Left colon (tissue), 2 donors: ENCODE data around the gene PCDH12. TPM values are rescaled to one million over a fixed set of nuclear protein-coding genes. Genes with fewer than 3 reads are reported as not detected.

Experiments
- ATAC-seq: fragments of 200-7000 bp; cut with Tn5 transposase; one replicate; pipeline ENCODE4 v1.9.1; 2020; ENCODE audit warnings: mild to moderate bottlenecking, moderate library complexity
- DNase-seq, 2 donors: peaks; one replicate each; pipeline ENCODE4 v3.0.0-alpha.2; 2020
- intact Hi-C, 2 donors: fragments of 100-400 bp; cut with DNase I in 1 of 2; cut with micrococcal nuclease in 1 of 2; formaldehyde crosslinking; loops; one replicate each; pipeline versions ENCODE4 v1.11.2 to v1.14.0; 2022; cut with DNase I, micrococcal nuclease
- total RNA-seq, 2 donors: library from RNA; stranded (reverse); fragmentation: NEBNext Ultra II Directional; extraction: Animal tissue kit (Norgen Biotek cat#: 25700); gene quantifications; one replicate each; pipeline ENCODE4 v1.2.1, GENCODE V29; 2021
- donor health status: DM: no; HTN: no; CAD: no.
- donor health status: DM: yes; HTN: yes; CAD: no.

Gene PCDH12
- total RNA-seq, 2 donors from 2014 or later: 0.95 to 2.1 TPM

GRCh38 chr5:141919218-141920119 is 38.5 kb downstream of the PCDH12 start:
- peak; percentile 31 to 51 for DNase-seq
- intact Hi-C loops: no loop called here
- ATAC-seq: peak; percentile 51

DNA sequence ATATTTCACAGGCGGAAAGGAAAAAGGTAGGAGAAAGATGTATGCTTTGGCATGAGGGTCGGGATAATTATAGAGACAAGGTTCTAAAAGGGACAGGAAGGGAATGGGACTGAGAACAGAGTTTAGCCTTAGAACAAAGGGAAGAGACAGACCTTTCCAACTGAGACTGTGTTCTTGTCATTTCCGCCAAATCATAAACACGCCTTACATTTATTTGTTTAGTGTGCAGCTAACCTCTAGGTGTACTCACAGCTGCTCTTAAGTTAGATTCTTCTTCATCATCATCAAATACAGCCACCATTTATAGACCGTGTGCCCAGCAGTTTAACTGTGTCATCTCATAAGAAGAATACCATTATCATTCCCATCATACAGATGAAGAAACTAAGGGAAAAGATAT is 40.2 kb downstream of the PCDH12 start:
- no peak for DNase-seq
- intact Hi-C loops: no loop called here
- peak; percentile 70 for ATAC-seq

GRCh38 chr5:141916522-141916921 is 41.5 kb downstream of the PCDH12 start:
- DNase-seq (no peak), ATAC-seq (no peak)
- intact Hi-C loops: no loop called here

DNA sequence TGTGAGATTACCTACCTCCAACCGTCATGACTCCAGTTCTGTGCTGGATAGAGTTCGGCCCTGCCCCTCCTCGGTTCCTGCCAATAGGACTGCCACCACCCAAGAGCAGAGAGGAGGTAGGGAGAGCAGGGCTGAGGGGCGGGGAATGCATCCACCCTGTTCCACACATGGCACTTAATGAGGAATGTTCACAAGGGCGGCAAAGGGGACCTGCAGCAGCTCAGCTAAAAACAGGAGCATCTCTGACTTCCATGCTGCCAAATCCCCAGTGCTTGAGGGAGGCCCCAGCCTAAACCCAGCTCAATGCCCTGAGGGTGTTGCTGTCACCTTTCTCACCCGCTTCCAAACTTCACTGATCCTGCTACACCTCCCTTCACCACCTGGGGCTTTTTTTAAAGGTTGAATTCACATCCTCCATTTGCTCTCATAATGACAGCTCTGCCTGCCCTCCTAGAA is 42.1 kb downstream of the PCDH12 start:
- intact Hi-C loops: no loop called here
- DNase-seq (peak; percentile 32 to 42), ATAC-seq (peak; percentile 48)

DNA sequence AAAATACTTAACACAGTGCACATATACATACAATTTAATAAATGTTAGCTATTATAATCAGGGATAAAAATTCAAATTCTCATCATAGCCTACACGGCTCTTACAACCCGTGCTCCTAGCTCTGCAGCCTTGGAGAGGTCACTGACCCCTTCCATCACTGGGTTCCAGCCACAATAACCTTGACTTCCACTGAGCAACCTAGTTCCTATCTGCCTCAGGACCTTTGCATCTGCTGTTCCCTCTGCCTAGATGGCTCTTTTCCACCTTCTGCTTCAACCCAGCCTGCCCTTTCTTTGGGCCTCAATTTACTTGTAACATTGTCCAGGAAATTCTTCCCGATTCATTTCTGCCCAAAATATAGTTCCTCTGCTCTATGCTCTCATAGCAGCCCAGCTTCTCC is 43.2 kb downstream of the PCDH12 start:
- DNase-seq (no peak), ATAC-seq (no peak)
- intact Hi-C loops: no loop called here

- DNase-seq: peak; percentile 53 to 71
- intact Hi-C loops: no loop called here
- ATAC-seq: peak; percentile 61
Observed at GRCh38 chr5:141914199-141914743, 43.7 kb downstream of the PCDH12 start.

GRCh38 chr5:141913560-141914198 is 44.3 kb downstream of the PCDH12 start:
- ATAC-seq (no peak), DNase-seq (no peak)
- intact Hi-C loops: no loop called here

DNA sequence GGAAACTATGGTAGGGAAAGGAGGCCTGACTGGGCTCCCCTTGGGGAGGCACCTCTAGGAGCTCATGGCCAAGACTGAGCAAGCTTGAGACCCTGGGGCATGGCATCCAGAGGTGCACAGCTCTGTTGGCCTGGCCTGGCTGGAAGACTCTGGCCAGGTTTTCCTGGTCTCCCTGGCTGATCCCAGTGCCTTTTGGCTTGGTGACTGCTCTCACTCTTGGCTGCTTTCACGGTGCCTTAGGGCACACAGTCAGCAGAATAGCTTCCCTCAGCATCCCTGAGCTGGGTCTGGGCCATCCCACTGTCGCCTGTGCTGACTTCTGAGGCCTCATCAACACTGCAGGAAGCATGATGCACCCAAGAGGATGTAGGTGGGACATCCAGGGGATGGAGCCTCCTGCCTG is 47.7 kb downstream of the PCDH12 start:
- intact Hi-C loops: no loop called here
- DNase-seq: no peak
- no peak for ATAC-seq

GRCh38 chr5:141909212-141909611 is 48.8 kb downstream of the PCDH12 start:
- no peak for ATAC-seq
- intact Hi-C loops: no loop called here
- no peak for DNase-seq

DNA sequence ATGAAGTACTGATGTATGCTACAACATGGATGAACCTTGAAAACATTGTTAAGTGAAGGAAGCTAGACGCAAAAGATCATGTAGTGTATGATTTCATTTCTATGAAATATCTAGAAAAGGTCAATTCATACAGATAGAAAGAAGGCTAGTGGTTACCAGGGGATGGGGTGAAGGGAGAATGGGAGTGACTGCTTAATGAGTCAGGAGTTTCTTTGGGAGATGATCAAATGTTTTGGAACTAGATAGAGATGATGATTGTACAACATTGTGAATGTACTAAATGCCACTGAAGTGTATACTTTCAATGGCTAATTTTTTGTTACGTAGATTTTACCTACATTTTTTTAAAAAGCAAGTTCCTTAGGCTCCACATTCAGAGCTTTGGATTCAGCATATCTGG is 49.2 kb downstream of the PCDH12 start:
- DNase-seq (no peak), ATAC-seq (no peak)
- intact Hi-C loops: no loop called here

GRCh38 chr5:141906972-141907371 is 51.0 kb downstream of the PCDH12 start:
- DNase-seq (no peak), ATAC-seq (no peak)
- intact Hi-C loops: no loop called here

DNA sequence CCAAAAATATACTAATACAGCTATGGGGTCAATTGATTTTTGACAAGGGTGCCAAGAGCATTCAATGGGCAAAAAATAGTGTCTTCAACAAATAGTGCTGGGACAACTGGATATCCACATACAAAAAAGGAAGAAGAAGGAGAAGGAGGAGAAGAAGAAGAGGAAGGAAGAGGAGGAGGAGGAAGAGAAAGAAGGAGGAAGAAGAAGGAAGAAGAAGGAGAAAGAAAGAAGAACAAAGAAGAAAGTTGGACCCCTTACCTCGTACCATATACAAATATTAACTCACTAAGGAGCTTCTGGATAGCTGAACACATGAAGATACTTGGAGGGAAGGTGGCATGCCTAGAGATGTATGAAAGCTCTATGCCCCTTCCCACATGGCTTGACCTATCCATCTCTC is 51.5 kb downstream of the PCDH12 start:
- intact Hi-C loops: no loop called here
- no peak for DNase-seq
- ATAC-seq: no peak

- DNase-seq: no peak
- intact Hi-C loops: no loop called here
- ATAC-seq: no peak
Observed at GRCh38 chr5:141904551-141904950, 53.5 kb downstream of the PCDH12 start.

- ATAC-seq (no peak), DNase-seq (no peak)
- intact Hi-C loops: no loop called here
Observed at GRCh38 chr5:141903261-141903660, 54.7 kb downstream of the PCDH12 start.

DNA sequence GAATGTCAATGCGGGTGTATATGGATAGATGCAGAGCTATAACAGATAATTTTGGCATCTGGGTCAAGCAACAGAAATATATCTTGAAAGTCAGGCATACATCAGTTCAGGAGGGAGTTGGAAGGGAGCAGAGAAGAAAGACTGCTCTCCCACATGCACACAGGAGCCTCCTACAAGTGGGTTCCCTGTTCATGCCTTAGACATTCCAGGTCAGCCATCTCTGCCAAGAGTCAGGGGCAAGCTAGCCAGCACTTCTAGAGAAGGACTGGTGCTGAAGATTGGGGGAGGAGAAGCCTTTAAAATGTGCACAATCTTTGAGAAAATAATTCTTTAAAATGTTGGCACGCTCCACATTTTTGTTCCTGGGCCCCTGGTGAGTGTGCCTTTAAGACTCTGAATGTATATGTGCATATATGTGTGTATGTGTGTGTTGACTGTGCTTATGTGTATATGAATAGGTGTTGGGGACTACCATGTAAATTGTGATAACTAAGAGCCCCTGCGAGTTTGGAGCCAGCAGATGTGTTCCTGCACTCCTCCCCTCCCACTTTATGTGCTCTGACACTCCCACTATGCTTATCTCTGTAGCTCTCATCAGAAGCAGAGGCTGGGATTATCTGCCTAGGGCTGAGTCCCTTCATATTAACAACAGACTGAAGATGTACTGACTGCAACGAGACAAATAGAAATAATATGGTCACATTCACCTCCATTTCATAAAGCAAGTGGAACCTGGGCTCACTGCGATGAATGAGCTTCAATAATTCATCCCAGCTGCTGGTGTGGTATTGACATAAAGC is 55.8 kb downstream of the PCDH12 start:
- ATAC-seq: no peak

DNA sequence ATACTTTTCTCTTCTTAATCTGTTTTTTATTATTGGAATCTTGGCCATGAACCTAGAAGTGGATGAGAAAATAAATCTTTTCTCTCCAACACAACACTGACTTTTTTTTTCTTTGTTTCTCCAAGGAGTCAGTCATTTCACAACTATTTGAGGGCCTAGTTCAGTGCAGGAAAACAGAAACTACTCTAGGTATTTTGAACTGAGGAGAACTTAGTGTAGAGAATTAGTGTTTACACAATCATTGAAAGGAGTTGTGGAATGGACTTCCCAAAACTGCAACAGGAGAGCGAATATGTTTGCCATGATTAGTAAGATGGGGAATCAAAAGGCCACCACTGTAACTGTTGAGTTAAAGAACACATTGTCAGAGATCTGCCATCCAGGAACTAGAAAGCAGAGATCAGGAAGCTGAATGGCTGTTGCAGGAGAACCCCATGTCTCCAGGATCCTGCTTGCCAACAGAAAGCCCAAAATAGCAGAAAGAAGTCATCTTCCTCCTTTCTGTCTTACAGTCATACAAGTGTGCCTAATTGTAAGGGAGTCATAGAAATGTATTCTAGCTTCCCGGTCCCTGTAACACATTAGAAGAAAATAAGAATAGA is 59.5 kb downstream of the PCDH12 start:
- intact Hi-C loops: no loop called here
- ATAC-seq (no peak), DNase-seq (no peak)

More for the DNA sequence above, 55.8 kb downstream of the PCDH12 start:
- DNase-seq: no peak
- intact Hi-C loops: no loop called here

DNA sequence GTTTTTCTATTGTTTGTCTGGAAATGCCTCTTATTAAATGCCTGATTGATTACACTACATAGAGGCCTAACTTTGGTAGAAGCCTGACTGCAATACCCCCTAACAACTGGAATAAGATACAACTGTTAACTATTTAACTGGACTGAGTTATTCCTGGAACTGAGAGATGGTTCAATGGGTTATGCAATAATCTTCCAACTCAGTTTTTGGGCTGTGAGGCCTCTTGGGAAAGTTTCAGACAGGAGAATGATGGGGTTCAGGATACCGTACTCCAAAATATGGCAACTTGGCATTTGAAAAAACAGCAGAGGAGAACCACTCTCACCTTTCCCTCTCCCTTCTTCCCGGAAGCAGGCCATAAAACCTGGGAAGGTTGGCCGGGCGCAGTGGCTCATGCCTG is 60.6 kb downstream of the PCDH12 start:
- DNase-seq (no peak), ATAC-seq (no peak)
- intact Hi-C loops: no loop called here
